GM23338 (cell line): ENCODE measurements around the gene CHRM4. TPM values are rescaled to one million over a fixed set of nuclear protein-coding genes. Genes with fewer than 3 reads are reported as not detected.
A peak's percentile ranks its signal among the peaks of the same experiment; 100 is the strongest.

Source experiments
- ATAC-seq: fragments of 200-7000 bp; cut with Tn5 transposase; 3 replicates; pipeline ENCODE4 v1.9.1; 2020
- DNase-seq: peaks from one replicate; pipeline ENCODE4 v3.0.0-alpha.2; 2015; ENCODE audit warnings: low spot score
- H2AFZ ChIP-seq: fragments of 200-600 bp; sonication (generic); 2 replicates; pipeline ENCODE4 v1.8.0; 2016; ENCODE audit warnings: antibody characterized with exemption, mild to moderate bottlenecking, moderate library complexity
- H3F3A ChIP-seq: fragments of 200-600 bp; sonication (generic); replicated peaks from 2 replicates; pipeline ENCODE4 v1.8.0; 2017; ENCODE audit warnings: antibody characterized with exemption, mixed run types, low read depth
- H3K27ac ChIP-seq: fragments of 200-600 bp; sonication (generic); 2 replicates; pipeline ENCODE4 v1.6.1; 2016; ENCODE audit warnings: low read depth
- H3K27me3 ChIP-seq: fragments of 200-600 bp; sonication (generic); 2 replicates; pipeline ENCODE4 v1.8.0; 2016; ENCODE audit warnings: mild to moderate bottlenecking, mixed run types, moderate library complexity; ENCODE audit not compliant: insufficient read depth
- H3K36me3 ChIP-seq: fragments of 200-600 bp; sonication (generic); 2 replicates; pipeline ENCODE4 v1.8.0; 2016; ENCODE audit warnings: mild to moderate bottlenecking; ENCODE audit not compliant: insufficient read depth
- H3K4me1 ChIP-seq: fragments of 200-600 bp; sonication (generic); 2 replicates; pipeline ENCODE4 v1.8.0; 2016; ENCODE audit warnings: mild to moderate bottlenecking, moderate library complexity; ENCODE audit not compliant: insufficient read depth
- H3K4me2 ChIP-seq: fragments of 200-600 bp; sonication (generic); 2 replicates; pipeline ENCODE4 v1.7.1; 2017; ENCODE audit warnings: mixed run types
- H3K4me3 ChIP-seq: fragments of 200-600 bp; sonication (generic); 2 replicates; pipeline ENCODE4 v1.6.1; 2016; ENCODE audit warnings: mixed run types
- H3K79me2 ChIP-seq: fragments of 200-600 bp; sonication (generic); replicated peaks from 2 replicates; pipeline ENCODE4 v1.8.0; 2017; ENCODE audit warnings: mild to moderate bottlenecking; ENCODE audit not compliant: insufficient read depth
- H3K9me2 ChIP-seq: fragments of 200-600 bp; sonication (generic); 2 replicates; pipeline ENCODE4 v1.8.0; 2017; ENCODE audit not compliant: insufficient read depth
- H4K20me1 ChIP-seq: fragments of 200-600 bp; sonication (generic); replicated peaks from 2 replicates; pipeline ENCODE4 v1.8.0; 2017; ENCODE audit warnings: mild to moderate bottlenecking; ENCODE audit not compliant: insufficient read depth
- H3K27ac Mint-ChIP-seq: 2 replicates; pipeline ENCODE4 v1.8.0; 2020; ENCODE audit warnings: inconsistent platforms, mild to moderate bottlenecking, moderate library complexity, mixed read lengths
- H3K27me3 Mint-ChIP-seq: 3 replicates; pipeline ENCODE4 v1.8.0; 2022; ENCODE audit warnings: low read depth, mild to moderate bottlenecking, moderate library complexity, mixed read lengths, inconsistent platforms; ENCODE audit not compliant: insufficient read depth, poor library complexity
- H3K36me3 Mint-ChIP-seq: 3 replicates; pipeline ENCODE4 v1.8.0; 2021; ENCODE audit warnings: low read depth, mild to moderate bottlenecking, inconsistent platforms, moderate library complexity, mixed read lengths
- H3K4me1 Mint-ChIP-seq: 3 replicates; pipeline ENCODE4 v1.8.0; 2020; ENCODE audit warnings: mild to moderate bottlenecking, inconsistent platforms, mixed read lengths
- H3K4me3 Mint-ChIP-seq: 3 replicates; pipeline ENCODE4 v1.8.0; 2021; ENCODE audit warnings: moderate library complexity, mild to moderate bottlenecking, inconsistent platforms, mixed read lengths
- H3K9me3 Mint-ChIP-seq: 3 replicates; pipeline ENCODE4 v1.8.0; 2020; ENCODE audit warnings: moderate library complexity, mild to moderate bottlenecking, inconsistent platforms, mixed read lengths
- CREB1 ChIP-seq: fragments of 250-450 bp; sonication (Bioruptor Pico); IDR thresholded peaks from 2 replicates; pipeline ENCODE4 v1.5.0; 2020; ENCODE audit warnings: low read depth, mild to moderate bottlenecking, moderate library complexity
- CTCF ChIP-seq, 2 experiments: fragments of 200-600 bp in 1 of 2; sonication (generic) in 1 of 2; conservative IDR thresholded peaks; 2 replicates each; pipeline versions ENCODE4 v1.5.1 to v1.6.1; 2016 to 2017; ENCODE audit warnings: antibody characterized with exemption in 2 of 2, low read depth in 2 of 2, mild to moderate bottlenecking in 2 of 2, moderate library complexity in 1 of 2
- ETS1 ChIP-seq: IDR thresholded peaks from 2 replicates; pipeline ENCODE4 v1.6.1; 2016; ENCODE audit warnings: antibody characterized with exemption
- EZH2 ChIP-seq: fragments of 200-600 bp; sonication (generic); IDR thresholded peaks from one replicate; pipeline ENCODE4 v1.8.0; 2017; ENCODE audit warnings: antibody characterized with exemption, mild to moderate bottlenecking, low read depth; ENCODE audit not compliant: unreplicated experiment
- ZNF331 ChIP-seq: fragments of 250-450 bp; sonication (Bioruptor Pico); IDR thresholded peaks from 2 replicates; pipeline ENCODE4 v1.5.0; 2020; ENCODE audit warnings: low read depth, mild to moderate bottlenecking, moderate library complexity
- polyA plus RNA-seq: library from polyadenylated mRNA; unstranded; fragments of >200 nt; fragmentation: Nextera tagmentation; extraction: Ambion mirVana; gene quantifications from 2 replicates; pipeline ENCODE4 v1.2.1, GENCODE V29; 2016
- total RNA-seq: library from RNA; depleted of rRNA; stranded (reverse); fragments of >200 nt; shearing (Covaris generic); gene quantifications from 2 replicates; pipeline ENCODE4 v1.2.3, GENCODE V29; 2014

Gene CHRM4
- total and polyA plus RNA-seq, 2 experiments from 2014 or later: 0.97 TPM; not detected in 1

GRCh38 chr11:46383404-46383758 lies 8.2 kb downstream of the CHRM4 start (continued):
- TF ChIP-seq EZH2 (no peak), ETS1 (no peak), CREB1 (CRISPR knock-in tag) (no peak), ZNF331 (CRISPR knock-in tag) (no peak)

GRCh38 chr11:46382646-46383403 lies 8.8 kb downstream of the CHRM4 start:
- no peak overlapping the region for H3K27ac Mint-ChIP-seq
- H2AFZ ChIP-seq: no peak overlapping the region
- no peak overlapping the region for H3K27ac ChIP-seq

More at GRCh38 chr11:46382646-46383403, 8.8 kb downstream of the CHRM4 start:
- Histone ChIP-seq H3K27me3 (peaks cover 9% of the 10 kb centered on the region; the same call in 1 of the 2 replicates), H3F3A (peaks cover 35% of the 10 kb centered on the region), H3K4me3 (peak overlapping the region; percentile 93), H4K20me1 (no peaks in the 10 kb centered on the region; the same call in 1 of the 2 replicates), H3K9me2 (no peaks in the 10 kb centered on the region), H3K36me3 (no peaks in the 10 kb centered on the region; the same call in 1 of the 2 replicates), H3K79me2 (no peaks in the 10 kb centered on the region), H3K4me2 (peak overlapping the region; percentile 97), H3K4me1 (peaks cover 23% of the 10 kb centered on the region)
- peak; percentile 3; the same call in 2 of the 3 replicates for ATAC-seq
- peak; percentile 89 for DNase-seq
- H3K4me1 Mint-ChIP-seq: peaks cover 29% of the 10 kb centered on the region
- peaks cover 29% of the 10 kb centered on the region for H3K27me3 Mint-ChIP-seq
- peaks cover 13% of the 10 kb centered on the region for H3K36me3 Mint-ChIP-seq
- H3K4me3 Mint-ChIP-seq: peak overlapping the region; percentile 83
- H3K9me3 Mint-ChIP-seq: no peaks in the 10 kb centered on the region; the same call in 2 of the 3 replicates
- TF ChIP-seq CTCF (conservative IDR thresholded peaks at IDR 0.05; ENCODE audit: low read depth in 2 of 2) (peak; percentile 78 to 84), CREB1 (CRISPR knock-in tag) (no peak)
